Activated CD4-positive, alpha-beta T cell treated with anti-CD3 and anti-CD28 coated beads, Interleukin-2, Interleukin-4, amounts not matched to agents 100 ng/mL and 50 ng/mL, durations not matched to agents 16 hours and 8 hours (primary cell): ENCODE data around the gene HSPA4.
"Not testable (repeated sequence)": the region's sequence is repeated elsewhere in the genome, so short reads cannot be mapped to it uniquely, and the experiment has no call there.

ENCODE experiments used
- DNase-seq: peaks from one replicate; pipeline ENCODE4 v3.0.0-alpha.2; 2020; ENCODE audit warnings: low spot score

The HSPA4 gene

GRCh38 chr5:133123297-133123696 is 71.5 kb downstream of the HSPA4 start:
- DNase-seq, result no peak

GRCh38 chr5:133124891-133125290 is 73.1 kb downstream of the HSPA4 start:
- no peak for DNase-seq

GRCh38 chr5:133128066-133128465 is 76.3 kb downstream of the HSPA4 start:
- DNase-seq, result no peak

GRCh38 chr5:133129289-133129688 is 77.5 kb downstream of the HSPA4 start:
- no peak for DNase-seq

- no peak for DNase-seq
These were observed 78.1 kb downstream of the HSPA4 start for GRCh38 chr5:133129950-133130349.

- DNase-seq, result no peak
These were observed 78.7 kb downstream of the HSPA4 start for GRCh38 chr5:133130387-133131118.

GRCh38 chr5:133132717-133133116 is 80.9 kb downstream of the HSPA4 start:
- no peak for DNase-seq

GRCh38 chr5:133133241-133133640 is 81.4 kb downstream of the HSPA4 start:
- not testable (repeated sequence) for DNase-seq

GRCh38 chr5:133136890-133137289 is 85.1 kb downstream of the HSPA4 start:
- not testable (repeated sequence) for DNase-seq

GRCh38 chr5:133140311-133140710 is 88.5 kb downstream of the HSPA4 start:
- no peak for DNase-seq

- no peak for DNase-seq
These were observed 89.9 kb downstream of the HSPA4 start for GRCh38 chr5:133141746-133142145.

- no peak for DNase-seq
These were observed 91.0 kb downstream of the HSPA4 start for GRCh38 chr5:133142782-133143181.

- DNase-seq, result no peak
These were observed 92.6 kb downstream of the HSPA4 start for GRCh38 chr5:133144245-133144981.

- DNase-seq, result no peak
These were observed 93.8 kb downstream of the HSPA4 start for GRCh38 chr5:133145436-133146170.

GRCh38 chr5:133147411-133147810 is 95.6 kb downstream of the HSPA4 start:
- DNase-seq, result no peak

- DNase-seq, result no peak
These were observed 96.2 kb downstream of the HSPA4 start for GRCh38 chr5:133147815-133148567.

- no peak for DNase-seq
These were observed 97.5 kb downstream of the HSPA4 start for GRCh38 chr5:133149345-133149744.

- DNase-seq, result no peak
These were observed 99.2 kb downstream of the HSPA4 start for GRCh38 chr5:133150909-133151544.

GRCh38 chr5:133154274-133155075 is 102.7 kb downstream of the HSPA4 start:
- no peak for DNase-seq

- DNase-seq, result no peak
These were observed 103.6 kb downstream of the HSPA4 start for GRCh38 chr5:133155326-133155969.
